HepG2 (cell line): ENCODE measurements around the gene KDM4F. TPM values are rescaled to one million over a fixed set of nuclear protein-coding genes. Genes with fewer than 3 reads are reported as not detected.

Experiments used
- BCL6 ChIP-seq: IDR thresholded peaks from 2 replicates; pipeline ENCODE4 v1.6.1; 2016; ENCODE audit warnings: missing genetic modification reagents, missing compliant biosample characterization
- ELF3 ChIP-seq: IDR thresholded peaks from 2 replicates; pipeline ENCODE4 v1.6.1; 2016; ENCODE audit warnings: missing genetic modification reagents, missing compliant biosample characterization
- MAZ ChIP-seq, 2 experiments: sonication (generic) in 1 of 2; formaldehyde crosslinking in 1 of 2; IDR thresholded peaks; 2 replicates each; pipeline versions ENCODE4 v1.5.0 to v1.6.1; 2012 to 2020; ENCODE audit warnings: low read depth in 2 of 2, mild to moderate bottlenecking in 2 of 2, borderline replicate concordance in 1 of 2, improper control_type of control experiment in 1 of 2, low read length in 1 of 2, missing genetic modification reagents in 1 of 2, moderate library complexity in 1 of 2
- NFE2L2 ChIP-seq: fragments of 150-350 bp; IDR thresholded peaks from 2 replicates; pipeline ENCODE4 v1.6.1; 2014; ENCODE audit warnings: low read length
- TP53 ChIP-seq: sonication (generic); formaldehyde crosslinking; conservative IDR thresholded peaks from 2 replicates; pipeline ENCODE4 v1.4.0; 2020; ENCODE audit warnings: missing genetic modification reagents
- ZBTB38 ChIP-seq: sonication (generic); formaldehyde crosslinking; IDR thresholded peaks from 2 replicates; pipeline ENCODE4 v1.5.1; 2020; ENCODE audit warnings: mild to moderate bottlenecking, missing genetic modification reagents
- ZNF292 ChIP-seq: sonication (generic); formaldehyde crosslinking; IDR thresholded peaks from 2 replicates; pipeline ENCODE4 v1.8.1; 2022; ENCODE audit warnings: mild to moderate bottlenecking, low read depth, missing genetic modification reagents, borderline replicate concordance
- ZNF329 ChIP-seq: sonication (generic); formaldehyde crosslinking; IDR thresholded peaks from 2 replicates; pipeline ENCODE4 v1.9.0; 2021; ENCODE audit warnings: low read depth, mild to moderate bottlenecking, missing genetic modification reagents
- ZNF367 ChIP-seq: sonication (generic); formaldehyde crosslinking; IDR thresholded peaks from 2 replicates; pipeline ENCODE4 v1.4.0; 2020; ENCODE audit warnings: missing genetic modification reagents, borderline replicate concordance
- ZNF777 ChIP-seq: sonication (generic); formaldehyde crosslinking; IDR thresholded peaks from 2 replicates; pipeline ENCODE4 v1.4.0; 2020; ENCODE audit warnings: missing genetic modification reagents
- ZNF878 ChIP-seq: sonication (generic); formaldehyde crosslinking; IDR thresholded peaks from 2 replicates; pipeline ENCODE4 v1.8.1; 2023; ENCODE audit warnings: mild to moderate bottlenecking, missing genetic modification reagents, moderate library complexity
- polyA plus RNA-seq, 8 experiments: library from polyadenylated mRNA; depleted of rRNA in 3 of 8; stranded (reverse) in 7 of 8; unstranded in 1 of 8; fragments of >200 nt; fragmentation: Illumina TruSeq in 4 of 8; extraction: Trizol in 4 of 8; gene quantifications; 2 replicates each; pipeline versions ENCODE4 v1.2.1 to v1.2.3, GENCODE V29; 2011 to 2016; ENCODE audit warnings: low read depth in 4 of 8, missing spikeins in 1 of 8, mixed read lengths in 1 of 8; ENCODE audit not compliant: insufficient read depth in 1 of 8
- total RNA-seq, 5 experiments: library from RNA; depleted of rRNA; stranded (reverse); fragments of >200 nt; fragmentation: Illumina TruSeq; extraction: Trizol; gene quantifications; 2 replicates each; pipeline ENCODE4 v1.2.3, GENCODE V29; 2016; ENCODE audit warnings: low read depth in 1 of 5
- TF ChIP-seq, protein P1 (sequence below): sonication (generic); formaldehyde crosslinking; IDR thresholded peaks from 2 replicates; pipeline ENCODE4 v1.5.1; 2020; ENCODE audit warnings: mild to moderate bottlenecking, missing genetic modification reagents, borderline replicate concordance
- TF ChIP-seq, protein P2 (sequence below): sonication (generic); formaldehyde crosslinking; IDR thresholded peaks from 2 replicates; pipeline ENCODE4 v1.5.0; 2020; ENCODE audit warnings: missing genetic modification reagents
- TF ChIP-seq, protein P3 (sequence below): sonication (generic); formaldehyde crosslinking; IDR thresholded peaks from 2 replicates; pipeline ENCODE4 v1.5.0; 2020; ENCODE audit warnings: missing genetic modification reagents
- TF ChIP-seq, protein P4 (sequence below): sonication (generic); formaldehyde crosslinking; IDR thresholded peaks from 2 replicates; pipeline ENCODE4 v1.4.0; 2020; ENCODE audit warnings: missing genetic modification reagents, borderline replicate concordance

KDM4F gene
- total and polyA plus RNA-seq, 2 of the 13 experiments (the other 11 are each of a cell fraction or from before 2014, with no cell fraction given): not detected

DNA sequence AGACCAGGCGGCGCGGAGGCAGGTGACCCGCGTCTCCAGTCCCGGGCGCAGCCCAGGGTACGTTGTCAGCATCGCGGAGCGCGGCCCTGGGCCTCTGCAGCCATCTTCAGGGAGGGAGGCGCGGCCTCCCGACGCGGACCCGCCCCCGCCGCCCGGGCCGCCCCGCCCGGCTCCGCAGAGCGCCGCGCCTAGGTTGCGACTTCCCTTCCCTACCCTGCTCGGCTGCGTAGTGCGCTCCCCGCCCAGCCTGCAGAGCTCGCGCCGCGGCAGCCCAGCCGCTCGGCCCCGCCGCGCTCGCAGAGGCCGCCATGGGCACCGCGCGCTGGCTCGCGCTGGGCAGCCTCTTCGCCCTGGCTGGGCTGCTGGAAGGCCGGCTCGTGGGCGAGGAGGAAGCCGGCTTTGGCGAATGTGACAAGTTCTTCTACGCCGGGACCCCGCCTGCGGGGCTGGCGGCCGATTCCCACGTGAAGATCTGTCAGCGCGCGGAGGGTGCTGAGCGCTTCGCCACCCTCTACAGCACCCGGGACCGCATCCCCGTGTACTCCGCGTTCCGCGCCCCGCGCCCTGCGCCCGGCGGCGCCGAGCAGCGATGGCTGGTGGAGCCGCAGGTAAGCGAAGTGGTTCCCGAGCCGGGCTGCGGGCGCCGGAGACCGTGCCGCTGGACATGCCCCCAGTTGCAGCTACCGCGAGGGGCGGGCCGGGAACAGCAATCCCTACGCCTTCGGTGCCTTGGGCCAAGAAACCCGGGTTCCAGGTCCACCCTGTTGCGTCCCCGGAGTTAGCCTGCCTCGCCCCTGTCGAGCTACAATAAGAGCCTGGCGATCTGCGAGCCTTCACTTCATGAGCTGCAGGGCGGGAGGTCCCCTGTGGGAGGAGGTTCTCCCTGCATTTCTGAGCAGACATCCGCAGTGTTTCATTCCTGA is 40.7 kb downstream of the KDM4F start, which contains the start of gene ENDOD1 (continued):
- TF ChIP-seq, protein P1, sequence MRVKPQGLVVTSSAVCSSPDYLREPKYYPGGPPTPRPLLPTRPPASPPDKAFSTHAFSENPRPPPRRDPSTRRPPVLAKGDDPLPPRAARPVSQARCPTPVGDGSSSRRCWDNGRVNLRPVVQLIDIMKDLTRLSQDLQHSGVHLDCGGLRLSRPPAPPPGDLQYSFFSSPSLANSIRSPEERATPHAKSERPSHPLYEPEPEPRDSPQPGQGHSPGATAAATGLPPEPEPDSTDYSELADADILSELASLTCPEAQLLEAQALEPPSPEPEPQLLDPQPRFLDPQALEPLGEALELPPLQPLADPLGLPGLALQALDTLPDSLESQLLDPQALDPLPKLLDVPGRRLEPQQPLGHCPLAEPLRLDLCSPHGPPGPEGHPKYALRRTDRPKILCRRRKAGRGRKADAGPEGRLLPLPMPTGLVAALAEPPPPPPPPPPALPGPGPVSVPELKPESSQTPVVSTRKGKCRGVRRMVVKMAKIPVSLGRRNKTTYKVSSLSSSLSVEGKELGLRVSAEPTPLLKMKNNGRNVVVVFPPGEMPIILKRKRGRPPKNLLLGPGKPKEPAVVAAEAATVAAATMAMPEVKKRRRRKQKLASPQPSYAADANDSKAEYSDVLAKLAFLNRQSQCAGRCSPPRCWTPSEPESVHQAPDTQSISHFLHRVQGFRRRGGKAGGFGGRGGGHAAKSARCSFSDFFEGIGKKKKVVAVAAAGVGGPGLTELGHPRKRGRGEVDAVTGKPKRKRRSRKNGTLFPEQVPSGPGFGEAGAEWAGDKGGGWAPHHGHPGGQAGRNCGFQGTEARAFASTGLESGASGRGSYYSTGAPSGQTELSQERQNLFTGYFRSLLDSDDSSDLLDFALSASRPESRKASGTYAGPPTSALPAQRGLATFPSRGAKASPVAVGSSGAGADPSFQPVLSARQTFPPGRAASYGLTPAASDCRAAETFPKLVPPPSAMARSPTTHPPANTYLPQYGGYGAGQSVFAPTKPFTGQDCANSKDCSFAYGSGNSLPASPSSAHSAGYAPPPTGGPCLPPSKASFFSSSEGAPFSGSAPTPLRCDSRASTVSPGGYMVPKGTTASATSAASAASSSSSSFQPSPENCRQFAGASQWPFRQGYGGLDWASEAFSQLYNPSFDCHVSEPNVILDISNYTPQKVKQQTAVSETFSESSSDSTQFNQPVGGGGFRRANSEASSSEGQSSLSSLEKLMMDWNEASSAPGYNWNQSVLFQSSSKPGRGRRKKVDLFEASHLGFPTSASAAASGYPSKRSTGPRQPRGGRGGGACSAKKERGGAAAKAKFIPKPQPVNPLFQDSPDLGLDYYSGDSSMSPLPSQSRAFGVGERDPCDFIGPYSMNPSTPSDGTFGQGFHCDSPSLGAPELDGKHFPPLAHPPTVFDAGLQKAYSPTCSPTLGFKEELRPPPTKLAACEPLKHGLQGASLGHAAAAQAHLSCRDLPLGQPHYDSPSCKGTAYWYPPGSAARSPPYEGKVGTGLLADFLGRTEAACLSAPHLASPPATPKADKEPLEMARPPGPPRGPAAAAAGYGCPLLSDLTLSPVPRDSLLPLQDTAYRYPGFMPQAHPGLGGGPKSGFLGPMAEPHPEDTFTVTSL (CRISPR knock-in tag): no peak
- TF ChIP-seq TP53 (CRISPR knock-in tag) (no peak), MAZ (IDR thresholded peaks at IDR 0.05; ENCODE audit: borderline replicate concordance, low read depth, low read length) (no peak), MAZ (CRISPR knock-in tag; IDR thresholded peaks at IDR 0.05; ENCODE audit: low read depth) (peak; percentile 73), BCL6 (CRISPR knock-in tag) (no peak), NFE2L2 (no peak), ZNF777 (CRISPR knock-in tag) (peak; percentile 15; the same call in 1 of the 2 replicates), ZNF367 (CRISPR knock-in tag) (no peak), ZNF878 (CRISPR knock-in tag) (no peak), ZNF329 (CRISPR knock-in tag) (0 out of 2 replicates have a peak, but pooled peaks have one; percentile 53), ZBTB38 (CRISPR knock-in tag) (peak; percentile 26; the same call in 1 of the 2 replicates), ZNF292 (CRISPR knock-in tag) (no peak), ELF3 (no peak)
- TF ChIP-seq, protein P2, sequence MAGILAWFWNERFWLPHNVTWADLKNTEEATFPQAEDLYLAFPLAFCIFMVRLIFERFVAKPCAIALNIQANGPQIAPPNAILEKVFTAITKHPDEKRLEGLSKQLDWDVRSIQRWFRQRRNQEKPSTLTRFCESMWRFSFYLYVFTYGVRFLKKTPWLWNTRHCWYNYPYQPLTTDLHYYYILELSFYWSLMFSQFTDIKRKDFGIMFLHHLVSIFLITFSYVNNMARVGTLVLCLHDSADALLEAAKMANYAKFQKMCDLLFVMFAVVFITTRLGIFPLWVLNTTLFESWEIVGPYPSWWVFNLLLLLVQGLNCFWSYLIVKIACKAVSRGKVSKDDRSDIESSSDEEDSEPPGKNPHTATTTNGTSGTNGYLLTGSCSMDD (CRISPR knock-in tag): no peak
- TF ChIP-seq, protein P3, sequence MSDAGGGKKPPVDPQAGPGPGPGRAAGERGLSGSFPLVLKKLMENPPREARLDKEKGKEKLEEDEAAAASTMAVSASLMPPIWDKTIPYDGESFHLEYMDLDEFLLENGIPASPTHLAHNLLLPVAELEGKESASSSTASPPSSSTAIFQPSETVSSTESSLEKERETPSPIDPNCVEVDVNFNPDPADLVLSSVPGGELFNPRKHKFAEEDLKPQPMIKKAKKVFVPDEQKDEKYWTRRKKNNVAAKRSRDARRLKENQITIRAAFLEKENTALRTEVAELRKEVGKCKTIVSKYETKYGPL: 0 out of 2 replicates have a peak, but pooled peaks have one; percentile 21
- TF ChIP-seq, protein P4, sequence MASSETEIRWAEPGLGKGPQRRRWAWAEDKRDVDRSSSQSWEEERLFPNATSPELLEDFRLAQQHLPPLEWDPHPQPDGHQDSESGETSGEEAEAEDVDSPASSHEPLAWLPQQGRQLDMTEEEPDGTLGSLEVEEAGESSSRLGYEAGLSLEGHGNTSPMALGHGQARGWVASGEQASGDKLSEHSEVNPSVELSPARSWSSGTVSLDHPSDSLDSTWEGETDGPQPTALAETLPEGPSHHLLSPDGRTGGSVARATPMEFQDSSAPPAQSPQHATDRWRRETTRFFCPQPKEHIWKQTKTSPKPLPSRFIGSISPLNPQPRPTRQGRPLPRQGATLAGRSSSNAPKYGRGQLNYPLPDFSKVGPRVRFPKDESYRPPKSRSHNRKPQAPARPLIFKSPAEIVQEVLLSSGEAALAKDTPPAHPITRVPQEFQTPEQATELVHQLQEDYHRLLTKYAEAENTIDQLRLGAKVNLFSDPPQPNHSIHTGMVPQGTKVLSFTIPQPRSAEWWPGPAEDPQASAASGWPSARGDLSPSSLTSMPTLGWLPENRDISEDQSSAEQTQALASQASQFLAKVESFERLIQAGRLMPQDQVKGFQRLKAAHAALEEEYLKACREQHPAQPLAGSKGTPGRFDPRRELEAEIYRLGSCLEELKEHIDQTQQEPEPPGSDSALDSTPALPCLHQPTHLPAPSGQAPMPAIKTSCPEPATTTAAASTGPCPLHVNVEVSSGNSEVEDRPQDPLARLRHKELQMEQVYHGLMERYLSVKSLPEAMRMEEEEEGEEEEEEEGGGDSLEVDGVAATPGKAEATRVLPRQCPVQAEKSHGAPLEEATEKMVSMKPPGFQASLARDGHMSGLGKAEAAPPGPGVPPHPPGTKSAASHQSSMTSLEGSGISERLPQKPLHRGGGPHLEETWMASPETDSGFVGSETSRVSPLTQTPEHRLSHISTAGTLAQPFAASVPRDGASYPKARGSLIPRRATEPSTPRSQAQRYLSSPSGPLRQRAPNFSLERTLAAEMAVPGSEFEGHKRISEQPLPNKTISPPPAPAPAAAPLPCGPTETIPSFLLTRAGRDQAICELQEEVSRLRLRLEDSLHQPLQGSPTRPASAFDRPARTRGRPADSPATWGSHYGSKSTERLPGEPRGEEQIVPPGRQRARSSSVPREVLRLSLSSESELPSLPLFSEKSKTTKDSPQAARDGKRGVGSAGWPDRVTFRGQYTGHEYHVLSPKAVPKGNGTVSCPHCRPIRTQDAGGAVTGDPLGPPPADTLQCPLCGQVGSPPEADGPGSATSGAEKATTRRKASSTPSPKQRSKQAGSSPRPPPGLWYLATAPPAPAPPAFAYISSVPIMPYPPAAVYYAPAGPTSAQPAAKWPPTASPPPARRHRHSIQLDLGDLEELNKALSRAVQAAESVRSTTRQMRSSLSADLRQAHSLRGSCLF (CRISPR knock-in tag): no peak
